Breast epithelium (tissue), 4 donors: Measurements from ENCODE around the gene NOX1. TPM values are rescaled to one million over a fixed set of nuclear protein-coding genes. Genes with fewer than 3 reads are reported as not detected.

Source experiments
- DNase-seq, 2 donors: peaks; one replicate each; pipeline ENCODE4 v3.0.0-alpha.2; 2019; ENCODE audit warnings: low spot score in 2 of 2
- H3K27ac ChIP-seq, 2 donors: fragments of 200-600 bp; sonication (generic) in 1 of 2; one replicate each; pipeline ENCODE4 v1.5.1; 2016 to 2019; ENCODE audit warnings: mild to moderate bottlenecking in 1 of 2
- H3K27me3 ChIP-seq, 2 donors: fragments of 200-600 bp; sonication (generic) in 1 of 2; one replicate each; pipeline versions ENCODE4 v1.5.1 to v1.6.0; 2017 to 2019; ENCODE audit warnings: control low read depth in 1 of 2, mild to moderate bottlenecking in 1 of 2
- H3K36me3 ChIP-seq: fragments of 200-600 bp; one replicate; pipeline ENCODE4 v1.5.1; 2019
- H3K4me1 ChIP-seq, 2 donors: fragments of 200-600 bp; sonication (generic); one replicate each; pipeline ENCODE4 v1.5.1; 2016 to 2019; ENCODE audit warnings: control low read depth in 1 of 2
- H3K4me3 ChIP-seq, 3 donors: fragments of 200-600 bp; sonication (generic); 1 replicate in 2 of 3; 2 replicates in 1 of 3; pipeline ENCODE4 v1.5.1; 2016 to 2019; ENCODE audit warnings: mild to moderate bottlenecking in 3 of 3, moderate library complexity in 2 of 3
- H3K9me3 ChIP-seq, 2 donors: fragments of 200-600 bp; sonication (generic) in 1 of 2; one replicate each; pipeline ENCODE4 v1.5.1; 2016 to 2019; ENCODE audit warnings: control low read depth in 1 of 2
- CTCF ChIP-seq, 3 donors: fragments of 450-650 bp; IDR thresholded peaks; one replicate each; pipeline ENCODE4 v1.5.1; 2016 to 2017; ENCODE audit warnings: antibody characterized with exemption in 3 of 3, mild to moderate bottlenecking in 3 of 3, moderate library complexity in 3 of 3
- POLR2A ChIP-seq: fragments of 450-650 bp; IDR thresholded peaks from one replicate; pipeline ENCODE4 v1.6.1; 2016; ENCODE audit warnings: antibody characterized with exemption, mild to moderate bottlenecking, moderate library complexity
- POLR2AphosphoS5 ChIP-seq, 3 donors: sonication (generic); formaldehyde crosslinking; IDR thresholded peaks; one replicate each; pipeline ENCODE4 v1.6.1; 2017; ENCODE audit warnings: antibody characterized with exemption in 3 of 3
- intact Hi-C: fragments of 100-400 bp; cut with DNase I; formaldehyde crosslinking; loops from one replicate; pipeline ENCODE4 v1.15.1; 2023; ENCODE audit warnings: low total_unique reads
- total RNA-seq, 3 donors: library from RNA; depleted of rRNA; stranded (reverse); fragments of >200 nt; gene quantifications; one replicate each; pipeline ENCODE4 v1.1.0, GENCODE V29; 2016

The NOX1 gene
- total RNA-seq, 3 donors from 2014 or later: not detected

GRCh38 chrX:100904433-100904832 is 30.3 kb upstream of the NOX1 start:
- DNase-seq: peak in 1 of 2 donors; percentile 24
- TF ChIP-seq POLR2A (no peak), POLR2AphosphoS5 (IDR thresholded peaks at IDR 0.05) (no peak), CTCF (IDR thresholded peaks at IDR 0.05) (no peak)
- H3K4me1 ChIP-seq: no peaks in the 10 kb centered on the region
- no peak overlapping the region for H3K4me3 ChIP-seq
- intact Hi-C loops: no loop called here
- H3K27me3 ChIP-seq: peaks cover 0 to 24% of the 10 kb centered on the region in 2 donors
- H3K27ac ChIP-seq: no peak overlapping the region
- H3K9me3 ChIP-seq: peaks cover 5 to 16% of the 10 kb centered on the region in 2 donors
- H3K36me3 ChIP-seq: no peaks in the 10 kb centered on the region

GRCh38 chrX:100895365-100896075 is 21.4 kb upstream of the NOX1 start:
- Histone ChIP-seq H3K4me3 (no peak overlapping the region), H3K27ac (no peak overlapping the region), H3K27me3 (peaks cover 0 to 22% of the 10 kb centered on the region in 2 donors), H3K36me3 (no peaks in the 10 kb centered on the region), H3K9me3 (no peaks in the 10 kb centered on the region), H3K4me1 (no peaks in the 10 kb centered on the region)
- DNase-seq: no peak
- TF ChIP-seq POLR2AphosphoS5 (IDR thresholded peaks at IDR 0.05) (no peak), CTCF (IDR thresholded peaks at IDR 0.05) (peak in 1 of 3 donors; percentile 17), POLR2A (no peak)
- intact Hi-C loops: no loop called here

- intact Hi-C loops: no loop called here
Measured at GRCh38 chrX:100883654-100884053, 9.5 kb upstream of the NOX1 start.

GRCh38 chrX:100880368-100880767 is 6.2 kb upstream of the NOX1 start:
- Histone ChIP-seq H3K36me3 (no peaks in the 10 kb centered on the region), H3K4me1 (no peaks in the 10 kb centered on the region), H3K9me3 (no peaks in the 10 kb centered on the region), H3K4me3 (no peak overlapping the region), H3K27ac (no peak overlapping the region), H3K27me3 (peaks cover 0 to 33% of the 10 kb centered on the region in 2 donors)
- intact Hi-C loops: no loop called here
- DNase-seq: no peak
- no peak for TF ChIP-seq CTCF (IDR thresholded peaks at IDR 0.05)
- TF ChIP-seq POLR2A: no peak

More at GRCh38 chrX:100883654-100884053, 9.5 kb upstream of the NOX1 start:
- no peaks in the 10 kb centered on the region for H3K4me1 ChIP-seq
- peaks cover 0 to 47% of the 10 kb centered on the region in 2 donors for H3K27me3 ChIP-seq
- no peak overlapping the region for H3K4me3 ChIP-seq
- TF ChIP-seq POLR2AphosphoS5 (IDR thresholded peaks at IDR 0.05) (no peak), CTCF (IDR thresholded peaks at IDR 0.05) (no peak), POLR2A (no peak)
- H3K36me3 ChIP-seq: no peaks in the 10 kb centered on the region
- DNase-seq: no peak
- H3K9me3 ChIP-seq: no peaks in the 10 kb centered on the region
- no peak overlapping the region for H3K27ac ChIP-seq
